Activated naive CD4-positive, alpha-beta T cell treated with anti-CD3 and anti-CD28 coated beads, Interleukin-2, amount 50 U/mL, for 72 hours (primary cell): ENCODE measurements around the gene IKZF3. TPM values are rescaled to one million over a fixed set of nuclear protein-coding genes. Genes with fewer than 3 reads are reported as not detected.
"Not testable (repeated sequence)": the region's sequence is repeated elsewhere in the genome, so short reads cannot be mapped to it uniquely, and the experiment has no call there.

Experiments used
- ATAC-seq, 2 donors: fragments of 150-1000 bp; cut with Tn5 transposase; 2 replicates each; pipeline ENCODE4 v1.10.0; 2021; ENCODE audit warnings: mild to moderate bottlenecking in 2 of 2, moderate library complexity in 2 of 2
- DNase-seq, 2 donors: peaks; one replicate each; pipeline ENCODE4 v3.0.0; 2021 to 2022; ENCODE audit warnings: low spot score in 2 of 2
- H3K27ac Mint-ChIP-seq, 2 donors: one replicate each; pipeline ENCODE4 v1.8.0; 2022; ENCODE audit warnings: mild to moderate bottlenecking in 2 of 2, mixed read lengths in 2 of 2
- H3K36me3 Mint-ChIP-seq, 2 donors: one replicate each; pipeline ENCODE4 v1.8.0; 2022; ENCODE audit warnings: mixed read lengths in 2 of 2
- H3K9me3 Mint-ChIP-seq, 2 donors: one replicate each; pipeline ENCODE4 v1.8.0; 2022; ENCODE audit warnings: mixed read lengths in 2 of 2
- total RNA-seq, 2 donors: library from RNA; stranded (reverse); gene quantifications; one replicate each; pipeline ENCODE4 v1.2.3, GENCODE V29; 2022

The IKZF3 gene
- total RNA-seq, 2 donors from 2014 or later: 37.6 to 60.8 TPM

- Mint-ChIP-seq H3K9me3 (no peaks in the 10 kb centered on the region), H3K36me3 (peaks cover 5 to 17% of the 10 kb centered on the region in 2 donors), H3K27ac (no peak overlapping the region)
- ATAC-seq (no peak), DNase-seq (no peak)
Observed at GRCh38 chr17:39732586-39732985, 131.5 kb downstream of the IKZF3 start.

GRCh38 chr17:39730095-39730921, 133.8 kb downstream of the IKZF3 start, which contains the start of gene MIEN1:
MIEN1 (minus strand) TSS chr17:39730532; CDS start chr17:39730495, 37 bp downstream.
- Mint-ChIP-seq H3K27ac (peak within 1 kb of the TSS; percentile 92 to 96), H3K36me3 (peaks cover 5 to 17% of the 10 kb centered on the region in 2 donors), H3K9me3 (no peaks in the 10 kb centered on the region)
- DNase-seq (peak; percentile 96 to 98), ATAC-seq (peak; percentile 96)

GRCh38 chr17:39729280-39729851, 134.7 kb downstream of the IKZF3 start:
- H3K27ac Mint-ChIP-seq: peak overlapping the region; percentile 92 to 96

GRCh38 chr17:39727556-39727955, 136.6 kb downstream of the IKZF3 start:
- Mint-ChIP-seq H3K27ac (no peak overlapping the region), H3K36me3 (peaks cover 5 to 17% of the 10 kb centered on the region in 2 donors), H3K9me3 (no peaks in the 10 kb centered on the region)
- DNase-seq (no peak), ATAC-seq (no peak)

More at GRCh38 chr17:39729280-39729851, 134.7 kb downstream of the IKZF3 start:
- DNase-seq (no peak), ATAC-seq (no peak)
- Mint-ChIP-seq H3K36me3 (peaks cover 5 to 17% of the 10 kb centered on the region in 2 donors), H3K9me3 (no peaks in the 10 kb centered on the region)

GRCh38 chr17:39726617-39727016, 137.5 kb downstream of the IKZF3 start:
- ATAC-seq: no peak
- no peaks in the 10 kb centered on the region for H3K9me3 Mint-ChIP-seq
- H3K36me3 Mint-ChIP-seq: peaks cover 5 to 17% of the 10 kb centered on the region in 2 donors
- no peak for DNase-seq
- H3K27ac Mint-ChIP-seq: peak overlapping the region in 1 of 2 donors; percentile 76

GRCh38 chr17:39725923-39726322, 138.2 kb downstream of the IKZF3 start:
- H3K27ac Mint-ChIP-seq: peak overlapping the region in 1 of 2 donors; percentile 76
- ATAC-seq, DNase-seq, H3K9me3 Mint-ChIP-seq: not testable (repeated sequence)
- H3K36me3 Mint-ChIP-seq: peaks cover 5 to 17% of the 10 kb centered on the region in 2 donors

- ATAC-seq: no peak
- Mint-ChIP-seq H3K36me3 (peaks cover 2 to 13% of the 10 kb centered on the region in 2 donors), H3K9me3 (no peaks in the 10 kb centered on the region), H3K27ac (no peak overlapping the region)
- no peak for DNase-seq
Observed at GRCh38 chr17:39724731-39725130, 139.4 kb downstream of the IKZF3 start.

GRCh38 chr17:39722965-39723848, 140.9 kb downstream of the IKZF3 start:
- no peaks in the 10 kb centered on the region for H3K36me3 Mint-ChIP-seq
- DNase-seq (no peak), ATAC-seq (peak; percentile 28 to 51)
- no peaks in the 10 kb centered on the region for H3K9me3 Mint-ChIP-seq
- no peak overlapping the region for H3K27ac Mint-ChIP-seq

GRCh38 chr17:39722104-39722503, 142.0 kb downstream of the IKZF3 start:
- Mint-ChIP-seq H3K9me3 (no peaks in the 10 kb centered on the region), H3K27ac (no peak overlapping the region), H3K36me3 (no peaks in the 10 kb centered on the region)
- ATAC-seq (no peak), DNase-seq (no peak)

- no peak overlapping the region for H3K27ac Mint-ChIP-seq
- no peaks in the 10 kb centered on the region for H3K36me3 Mint-ChIP-seq
- no peak for DNase-seq
- no peak for ATAC-seq
- H3K9me3 Mint-ChIP-seq: no peaks in the 10 kb centered on the region
Observed at GRCh38 chr17:39719563-39720355, 144.4 kb downstream of the IKZF3 start.

- ATAC-seq (no peak), DNase-seq (no peak)
- Mint-ChIP-seq H3K36me3 (no peaks in the 10 kb centered on the region), H3K27ac (no peak overlapping the region), H3K9me3 (no peaks in the 10 kb centered on the region)
Observed at GRCh38 chr17:39717660-39718059, 146.5 kb downstream of the IKZF3 start.

- ATAC-seq (no peak), DNase-seq (no peak)
- H3K36me3 Mint-ChIP-seq: no peaks in the 10 kb centered on the region
- H3K27ac Mint-ChIP-seq: no peak overlapping the region
- H3K9me3 Mint-ChIP-seq: no peaks in the 10 kb centered on the region
Observed at GRCh38 chr17:39716879-39717536, 147.1 kb downstream of the IKZF3 start.

GRCh38 chr17:39716073-39716818, 147.9 kb downstream of the IKZF3 start:
- DNase-seq: no peak
- no peak for ATAC-seq
- no peaks in the 10 kb centered on the region for H3K9me3 Mint-ChIP-seq
- H3K27ac Mint-ChIP-seq: no peak overlapping the region
- no peaks in the 10 kb centered on the region for H3K36me3 Mint-ChIP-seq

GRCh38 chr17:39715375-39716072, 148.6 kb downstream of the IKZF3 start:
- Mint-ChIP-seq H3K36me3 (no peaks in the 10 kb centered on the region), H3K27ac (no peak overlapping the region), H3K9me3 (no peaks in the 10 kb centered on the region)
- no peak for DNase-seq
- ATAC-seq: no peak

GRCh38 chr17:39714234-39714633, 149.9 kb downstream of the IKZF3 start:
- no peak for DNase-seq
- ATAC-seq: no peak
- H3K9me3 Mint-ChIP-seq: no peaks in the 10 kb centered on the region
- H3K36me3 Mint-ChIP-seq: no peaks in the 10 kb centered on the region
- H3K27ac Mint-ChIP-seq: no peak overlapping the region
